ENCODE measurements around the gene VSIG10. TPM values are rescaled to one million over a fixed set of nuclear protein-coding genes. Genes with fewer than 3 reads are reported as not detected.

VSIG10 gene
- total and polyA plus RNA-seq, 2 of the 13 experiments (the other 11 are each of a cell fraction or from before 2014, with no cell fraction given) = 25.6 to 42.5 TPM

DNA sequence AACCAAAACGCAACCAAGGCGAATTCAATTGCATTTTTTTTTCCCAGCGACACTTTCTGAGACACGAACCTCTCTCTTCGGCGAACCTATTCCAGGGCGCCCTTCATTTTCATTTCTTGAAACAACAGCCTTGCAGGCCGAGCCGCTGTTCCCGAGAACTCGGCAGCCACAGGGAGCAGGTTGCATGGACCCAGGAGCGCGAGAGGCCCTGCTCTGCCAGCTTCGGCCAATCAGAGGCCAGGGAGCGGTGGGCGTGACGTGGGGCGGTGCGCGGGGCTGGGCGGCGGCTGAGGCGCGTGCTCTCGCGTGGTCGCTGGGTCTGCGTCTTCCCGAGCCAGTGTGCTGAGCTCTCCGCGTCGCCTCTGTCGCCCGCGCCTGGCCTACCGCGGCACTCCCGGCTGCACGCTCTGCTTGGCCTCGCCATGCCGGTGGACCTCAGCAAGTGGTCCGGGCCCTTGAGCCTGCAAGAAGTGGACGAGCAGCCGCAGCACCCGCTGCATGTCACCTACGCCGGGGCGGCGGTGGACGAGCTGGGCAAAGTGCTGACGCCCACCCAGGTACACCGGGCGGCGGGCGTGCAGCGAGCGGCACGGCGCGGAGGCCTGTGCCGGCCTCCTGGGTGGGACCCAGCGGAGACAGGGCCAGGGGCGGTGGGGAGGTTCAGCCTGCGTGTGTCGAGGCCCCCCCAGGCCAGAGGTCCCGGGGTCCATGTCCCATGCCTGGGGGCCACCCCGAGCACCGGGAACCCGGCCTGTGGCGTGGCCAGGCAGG is 32.2 kb upstream of the VSIG10 start, which contains the start of gene PEBP1 (continued):
- TF ChIP-seq MXI1 (IDR thresholded peaks at IDR 0.05; ENCODE audit: borderline replicate concordance, low read depth, low read length) (peak; percentile 98), CBX5 (CRISPR knock-in tag; IDR thresholded peaks at IDR 0.05; ENCODE audit: borderline replicate concordance) (no peak), ZNF292 (CRISPR knock-in tag; IDR thresholded peaks at IDR 0.05; ENCODE audit: borderline replicate concordance, low read depth) (no peak), FOXK2 (IDR thresholded peaks at IDR 0.05) (no peak), TSC22D2 (CRISPR knock-in tag; IDR thresholded peaks at IDR 0.05; ENCODE audit: borderline replicate concordance) (peak; percentile 80), ZSCAN29 (CRISPR knock-in tag; conservative IDR thresholded peaks at IDR 0.05) (no peak; the same call in 1 of the 2 replicates), CBX1 (IDR thresholded peaks at IDR 0.05; ENCODE audit: low read depth) (peak; percentile 76), NR2F2 (IDR thresholded peaks at IDR 0.05; ENCODE audit: borderline replicate concordance, low read depth) (no peak; the same call in 1 of the 2 replicates), ELF3 (CRISPR knock-in tag; IDR thresholded peaks at IDR 0.05) (peak; percentile 62), SALL2 (CRISPR knock-in tag; IDR thresholded peaks at IDR 0.05) (peak; percentile 99), ASH2L (IDR thresholded peaks at IDR 0.05; ENCODE audit: insufficient read length, low read depth, low read length) (peak; percentile 67), ZNF777 (CRISPR knock-in tag; IDR thresholded peaks at IDR 0.05) (peak; percentile 47; the same call in 1 of the 2 replicates), POLR2AphosphoS5 (IDR thresholded peaks at IDR 0.05; ENCODE audit: low read depth, low read length) (peak; percentile 88), FOXO1 (CRISPR knock-in tag; IDR thresholded peaks at IDR 0.05) (peak; percentile 66), MAFF (IDR thresholded peaks at IDR 0.05; ENCODE audit: low read depth, low read length) (no peak)
- TF ChIP-seq, protein P1, sequence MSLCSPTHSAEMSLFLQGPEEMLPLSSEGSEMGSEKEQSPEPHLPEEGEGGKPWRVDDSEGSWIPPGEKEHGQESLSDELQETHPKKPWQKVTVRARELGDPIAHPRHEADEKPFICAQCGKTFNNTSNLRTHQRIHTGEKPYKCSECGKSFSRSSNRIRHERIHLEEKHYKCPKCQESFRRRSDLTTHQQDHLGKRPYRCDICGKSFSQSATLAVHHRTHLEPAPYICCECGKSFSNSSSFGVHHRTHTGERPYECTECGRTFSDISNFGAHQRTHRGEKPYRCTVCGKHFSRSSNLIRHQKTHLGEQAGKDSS (CRISPR knock-in tag; IDR thresholded peaks at IDR 0.05; ENCODE audit: borderline replicate concordance, low read depth) = peak; percentile 93; the same call in 1 of the 2 replicates
- TF ChIP-seq, protein P2, sequence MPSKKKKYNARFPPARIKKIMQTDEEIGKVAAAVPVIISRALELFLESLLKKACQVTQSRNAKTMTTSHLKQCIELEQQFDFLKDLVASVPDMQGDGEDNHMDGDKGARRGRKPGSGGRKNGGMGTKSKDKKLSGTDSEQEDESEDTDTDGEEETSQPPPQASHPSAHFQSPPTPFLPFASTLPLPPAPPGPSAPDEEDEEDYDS (CRISPR knock-in tag; IDR thresholded peaks at IDR 0.05) = peak; percentile 94
- TF ChIP-seq, protein P3, sequence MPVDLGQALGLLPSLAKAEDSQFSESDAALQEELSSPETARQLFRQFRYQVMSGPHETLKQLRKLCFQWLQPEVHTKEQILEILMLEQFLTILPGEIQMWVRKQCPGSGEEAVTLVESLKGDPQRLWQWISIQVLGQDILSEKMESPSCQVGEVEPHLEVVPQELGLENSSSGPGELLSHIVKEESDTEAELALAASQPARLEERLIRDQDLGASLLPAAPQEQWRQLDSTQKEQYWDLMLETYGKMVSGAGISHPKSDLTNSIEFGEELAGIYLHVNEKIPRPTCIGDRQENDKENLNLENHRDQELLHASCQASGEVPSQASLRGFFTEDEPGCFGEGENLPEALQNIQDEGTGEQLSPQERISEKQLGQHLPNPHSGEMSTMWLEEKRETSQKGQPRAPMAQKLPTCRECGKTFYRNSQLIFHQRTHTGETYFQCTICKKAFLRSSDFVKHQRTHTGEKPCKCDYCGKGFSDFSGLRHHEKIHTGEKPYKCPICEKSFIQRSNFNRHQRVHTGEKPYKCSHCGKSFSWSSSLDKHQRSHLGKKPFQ (CRISPR knock-in tag; IDR thresholded peaks at IDR 0.05; ENCODE audit: insufficient replicate concordance) = peak; percentile 55
- TF ChIP-seq, protein P4, sequence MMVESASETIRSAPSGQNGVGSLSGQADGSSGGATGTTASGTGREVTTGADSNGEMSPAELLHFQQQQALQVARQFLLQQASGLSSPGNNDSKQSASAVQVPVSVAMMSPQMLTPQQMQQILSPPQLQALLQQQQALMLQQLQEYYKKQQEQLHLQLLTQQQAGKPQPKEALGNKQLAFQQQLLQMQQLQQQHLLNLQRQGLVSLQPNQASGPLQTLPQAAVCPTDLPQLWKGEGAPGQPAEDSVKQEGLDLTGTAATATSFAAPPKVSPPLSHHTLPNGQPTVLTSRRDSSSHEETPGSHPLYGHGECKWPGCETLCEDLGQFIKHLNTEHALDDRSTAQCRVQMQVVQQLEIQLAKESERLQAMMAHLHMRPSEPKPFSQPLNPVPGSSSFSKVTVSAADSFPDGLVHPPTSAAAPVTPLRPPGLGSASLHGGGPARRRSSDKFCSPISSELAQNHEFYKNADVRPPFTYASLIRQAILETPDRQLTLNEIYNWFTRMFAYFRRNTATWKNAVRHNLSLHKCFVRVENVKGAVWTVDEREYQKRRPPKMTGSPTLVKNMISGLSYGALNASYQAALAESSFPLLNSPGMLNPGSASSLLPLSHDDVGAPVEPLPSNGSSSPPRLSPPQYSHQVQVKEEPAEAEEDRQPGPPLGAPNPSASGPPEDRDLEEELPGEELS (CRISPR knock-in tag; IDR thresholded peaks at IDR 0.05) = peak; percentile 45; the same call in 1 of the 2 replicates
- TF ChIP-seq, protein P5, sequence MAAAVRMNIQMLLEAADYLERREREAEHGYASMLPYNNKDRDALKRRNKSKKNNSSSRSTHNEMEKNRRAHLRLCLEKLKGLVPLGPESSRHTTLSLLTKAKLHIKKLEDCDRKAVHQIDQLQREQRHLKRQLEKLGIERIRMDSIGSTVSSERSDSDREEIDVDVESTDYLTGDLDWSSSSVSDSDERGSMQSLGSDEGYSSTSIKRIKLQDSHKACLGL (CRISPR knock-in tag; IDR thresholded peaks at IDR 0.05) = peak; percentile 99
- TF ChIP-seq, protein P6, sequence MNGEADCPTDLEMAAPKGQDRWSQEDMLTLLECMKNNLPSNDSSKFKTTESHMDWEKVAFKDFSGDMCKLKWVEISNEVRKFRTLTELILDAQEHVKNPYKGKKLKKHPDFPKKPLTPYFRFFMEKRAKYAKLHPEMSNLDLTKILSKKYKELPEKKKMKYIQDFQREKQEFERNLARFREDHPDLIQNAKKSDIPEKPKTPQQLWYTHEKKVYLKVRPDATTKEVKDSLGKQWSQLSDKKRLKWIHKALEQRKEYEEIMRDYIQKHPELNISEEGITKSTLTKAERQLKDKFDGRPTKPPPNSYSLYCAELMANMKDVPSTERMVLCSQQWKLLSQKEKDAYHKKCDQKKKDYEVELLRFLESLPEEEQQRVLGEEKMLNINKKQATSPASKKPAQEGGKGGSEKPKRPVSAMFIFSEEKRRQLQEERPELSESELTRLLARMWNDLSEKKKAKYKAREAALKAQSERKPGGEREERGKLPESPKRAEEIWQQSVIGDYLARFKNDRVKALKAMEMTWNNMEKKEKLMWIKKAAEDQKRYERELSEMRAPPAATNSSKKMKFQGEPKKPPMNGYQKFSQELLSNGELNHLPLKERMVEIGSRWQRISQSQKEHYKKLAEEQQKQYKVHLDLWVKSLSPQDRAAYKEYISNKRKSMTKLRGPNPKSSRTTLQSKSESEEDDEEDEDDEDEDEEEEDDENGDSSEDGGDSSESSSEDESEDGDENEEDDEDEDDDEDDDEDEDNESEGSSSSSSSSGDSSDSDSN (CRISPR knock-in tag; IDR thresholded peaks at IDR 0.05) = peak; percentile 96
